C4-2B (cell line): ENCODE data around the gene COL4A1.

ENCODE experiments used
- H3K27ac ChIP-seq: fragments of 450-650 bp; 2 replicates; pipeline ENCODE4 v1.5.1; 2017
- ZFX ChIP-seq: fragments of 450-650 bp; IDR thresholded peaks from 2 replicates; pipeline ENCODE4 v1.6.1; 2017
- TF ChIP-seq, protein P1 (sequence below): fragments of 450-650 bp; conservative IDR thresholded peaks from 2 replicates; pipeline ENCODE4 v1.5.1; 2017; ENCODE audit warnings: mild to moderate bottlenecking

COL4A1 gene

DNA sequence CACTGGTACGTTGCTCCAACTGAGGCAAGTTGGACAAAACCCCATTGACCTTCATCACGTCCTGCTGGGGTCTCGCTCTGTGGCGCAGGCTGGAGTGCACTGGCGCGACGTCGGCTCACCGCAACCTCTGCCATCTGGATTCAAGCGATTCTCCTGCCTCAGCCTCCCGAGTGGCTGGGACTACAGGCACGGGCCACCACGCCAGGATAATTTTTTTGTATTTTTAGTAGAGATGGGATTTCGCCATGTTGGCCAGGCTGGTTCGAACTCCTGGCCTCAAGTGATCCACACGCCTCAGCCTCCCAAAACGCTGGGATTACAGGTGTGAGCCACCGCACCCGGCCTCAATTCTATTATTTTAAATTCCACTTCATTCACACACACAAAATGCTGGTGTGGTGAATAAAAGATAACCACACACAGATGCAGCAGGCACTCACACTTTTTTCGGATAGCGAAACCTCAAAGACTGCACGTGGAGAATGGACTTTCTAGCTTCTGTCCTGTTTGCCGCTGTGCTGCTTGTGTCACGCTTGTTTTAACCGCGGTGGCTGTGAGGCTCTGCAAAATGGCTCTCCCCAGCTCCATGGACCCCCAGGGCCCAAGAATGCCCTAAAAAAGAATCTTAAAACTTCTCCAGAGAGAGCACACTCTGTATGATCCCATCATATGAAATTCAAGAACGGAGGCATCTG is 58.4 kb downstream of the COL4A1 start:
- H3K27ac ChIP-seq, result no peak overlapping the region
- no peak for TF ChIP-seq ZFX
- TF ChIP-seq, protein P1, sequence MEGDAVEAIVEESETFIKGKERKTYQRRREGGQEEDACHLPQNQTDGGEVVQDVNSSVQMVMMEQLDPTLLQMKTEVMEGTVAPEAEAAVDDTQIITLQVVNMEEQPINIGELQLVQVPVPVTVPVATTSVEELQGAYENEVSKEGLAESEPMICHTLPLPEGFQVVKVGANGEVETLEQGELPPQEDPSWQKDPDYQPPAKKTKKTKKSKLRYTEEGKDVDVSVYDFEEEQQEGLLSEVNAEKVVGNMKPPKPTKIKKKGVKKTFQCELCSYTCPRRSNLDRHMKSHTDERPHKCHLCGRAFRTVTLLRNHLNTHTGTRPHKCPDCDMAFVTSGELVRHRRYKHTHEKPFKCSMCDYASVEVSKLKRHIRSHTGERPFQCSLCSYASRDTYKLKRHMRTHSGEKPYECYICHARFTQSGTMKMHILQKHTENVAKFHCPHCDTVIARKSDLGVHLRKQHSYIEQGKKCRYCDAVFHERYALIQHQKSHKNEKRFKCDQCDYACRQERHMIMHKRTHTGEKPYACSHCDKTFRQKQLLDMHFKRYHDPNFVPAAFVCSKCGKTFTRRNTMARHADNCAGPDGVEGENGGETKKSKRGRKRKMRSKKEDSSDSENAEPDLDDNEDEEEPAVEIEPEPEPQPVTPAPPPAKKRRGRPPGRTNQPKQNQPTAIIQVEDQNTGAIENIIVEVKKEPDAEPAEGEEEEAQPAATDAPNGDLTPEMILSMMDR, result no peak

DNA sequence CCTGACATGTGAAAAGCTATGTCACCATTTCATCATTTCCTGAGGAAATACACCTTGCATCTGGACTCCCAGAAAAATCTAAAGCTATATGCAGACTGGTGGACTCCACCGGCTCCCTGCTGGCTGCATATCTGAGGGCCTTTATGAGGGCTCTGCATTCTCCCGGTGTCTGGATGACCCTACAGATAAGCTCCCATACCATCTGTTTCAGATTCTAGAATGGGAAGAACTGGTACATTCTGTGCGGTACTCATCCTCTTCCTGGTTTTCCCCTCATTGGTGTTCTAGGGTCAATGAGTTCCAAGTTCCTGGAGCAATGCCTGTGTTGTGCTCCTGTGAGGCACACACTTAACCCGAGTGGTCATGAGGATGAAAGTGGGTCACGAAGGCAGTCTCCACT is 60.4 kb downstream of the COL4A1 start:
- no peak for TF ChIP-seq ZFX
- TF ChIP-seq, protein P1, result no peak
- no peak overlapping the region for H3K27ac ChIP-seq

DNA sequence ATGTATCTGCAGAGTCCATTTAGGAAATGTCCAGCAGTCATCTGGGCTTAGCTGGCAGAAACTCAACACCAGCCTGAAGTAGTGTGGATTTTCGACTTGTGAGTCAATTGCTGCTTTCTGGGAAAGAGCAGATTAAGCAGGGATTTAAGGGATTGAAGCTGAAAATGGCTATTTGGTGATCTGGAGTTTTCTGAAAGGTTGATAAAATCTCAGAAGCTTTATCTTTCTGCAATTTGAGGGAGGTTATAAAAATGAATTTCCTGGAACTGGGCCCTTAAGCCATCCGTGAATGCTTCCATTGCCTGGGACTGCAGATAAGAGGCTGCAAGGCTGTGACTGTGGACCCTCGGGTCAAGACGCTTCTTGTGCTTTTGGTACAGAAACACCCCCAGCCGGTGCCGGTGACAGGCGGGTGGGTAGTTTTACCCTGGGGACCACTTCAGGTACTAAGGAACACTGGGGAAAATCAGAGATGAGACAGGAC is 61.5 kb downstream of the COL4A1 start:
- no peak overlapping the region for H3K27ac ChIP-seq
- no peak for TF ChIP-seq ZFX
- TF ChIP-seq, protein P1, result no peak

DNA sequence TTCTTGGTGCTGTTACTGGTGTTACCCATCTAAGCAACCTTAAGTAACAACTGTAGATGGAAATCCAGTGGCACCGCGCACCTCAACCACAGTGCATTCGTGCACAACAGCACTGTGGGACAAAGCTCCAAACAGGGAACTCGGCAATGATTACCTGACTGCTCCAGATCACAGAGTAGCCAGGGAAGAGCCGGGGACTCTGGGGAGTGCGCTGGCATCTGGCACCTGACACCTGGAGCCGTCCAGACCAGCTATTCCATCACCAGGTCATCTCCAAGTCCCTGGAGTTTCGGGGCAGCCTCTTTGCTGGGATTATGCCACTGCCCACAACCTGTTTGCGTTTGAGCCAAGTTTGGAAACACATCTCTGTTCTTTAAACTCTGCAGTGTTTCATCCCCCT is 62.0 kb downstream of the COL4A1 start:
- no peak for TF ChIP-seq ZFX
- TF ChIP-seq, protein P1, result no peak
- no peak overlapping the region for H3K27ac ChIP-seq

DNA sequence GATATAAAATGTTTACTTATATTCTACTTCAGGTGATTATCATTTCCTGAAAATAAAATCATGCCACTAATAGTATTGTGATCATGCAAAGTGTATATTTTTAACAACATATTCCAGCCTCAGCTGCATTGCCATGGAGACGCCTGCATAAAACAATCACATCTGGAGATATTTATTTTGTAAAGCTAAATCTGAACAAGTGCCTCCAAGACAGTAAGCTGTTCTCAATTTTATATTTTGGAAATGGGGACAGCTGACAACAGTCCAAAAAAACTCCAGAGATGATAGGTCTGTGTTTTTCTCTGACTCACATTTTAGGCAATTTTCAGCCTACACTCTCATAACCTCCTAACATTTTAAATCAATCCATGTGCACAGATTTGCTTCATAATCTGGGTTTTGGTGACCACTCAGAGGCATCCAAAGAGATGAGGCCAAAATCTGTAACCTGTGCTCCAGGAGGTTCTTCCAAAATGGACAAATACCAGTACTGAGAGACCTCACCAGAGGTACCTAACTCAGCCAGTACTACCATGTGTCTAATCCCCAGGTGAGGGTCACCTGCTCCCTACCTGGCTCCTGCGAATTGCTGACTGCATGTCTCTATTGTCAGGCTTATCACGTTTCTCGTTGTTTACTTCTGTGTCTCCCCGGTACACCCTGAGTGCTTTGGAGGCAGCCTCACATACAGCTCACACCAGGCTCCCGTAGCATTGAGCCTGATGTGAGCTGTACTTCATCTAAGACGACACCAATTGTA is 62.7 kb downstream of the COL4A1 start:
- no peak for TF ChIP-seq ZFX
- TF ChIP-seq, protein P1, result no peak
- H3K27ac ChIP-seq, result no peak overlapping the region

DNA sequence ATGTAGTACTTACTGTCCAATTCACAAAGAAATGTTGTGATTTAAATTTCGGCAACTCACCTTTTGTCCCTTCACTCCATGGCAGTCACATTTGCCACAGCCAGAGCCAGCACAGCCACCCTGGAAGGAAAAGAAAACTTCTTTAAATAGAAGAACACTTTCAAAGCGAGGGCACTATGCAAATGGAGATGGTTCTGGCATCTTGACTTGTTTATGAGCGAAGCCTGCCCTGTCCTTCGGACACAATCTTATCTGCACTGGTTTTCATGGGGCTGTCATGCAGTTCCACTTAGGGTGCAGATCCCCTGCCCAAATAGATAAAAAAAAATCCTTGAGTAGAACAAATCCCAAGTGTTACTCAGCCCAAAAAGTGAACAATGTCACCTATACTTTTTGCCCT is 64.3 kb downstream of the COL4A1 start:
- TF ChIP-seq, protein P1, result no peak
- TF ChIP-seq ZFX, result no peak
- no peak overlapping the region for H3K27ac ChIP-seq

DNA sequence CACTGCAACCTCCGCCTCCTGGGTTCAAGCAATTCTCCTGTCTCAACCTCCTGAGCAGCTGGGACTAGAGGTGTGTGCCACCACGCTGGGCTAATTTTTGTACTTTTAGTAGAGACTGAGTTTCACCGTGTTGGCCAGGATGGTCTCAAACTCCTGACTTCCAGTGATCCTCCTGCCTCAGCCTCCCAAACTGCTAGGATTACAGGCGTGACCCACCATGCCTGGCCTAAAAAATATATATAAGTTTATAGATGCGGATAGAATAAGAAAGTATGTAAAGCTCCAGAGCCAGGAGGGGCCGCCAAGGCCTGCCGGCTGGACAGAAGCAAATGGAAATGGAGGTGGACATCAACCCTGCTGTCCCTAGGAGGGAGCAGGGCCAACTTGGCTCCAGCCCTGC is 66.0 kb downstream of the COL4A1 start:
- no peak for TF ChIP-seq ZFX
- TF ChIP-seq, protein P1, result no peak
- no peak overlapping the region for H3K27ac ChIP-seq
